ENCODE data around the gene DNM3. TPM values are rescaled to one million over a fixed set of nuclear protein-coding genes. Genes with fewer than 3 reads are reported as not detected.
A peak's percentile ranks its signal among the peaks of the same experiment; 100 is the strongest.

DNM3 gene
- polyA plus RNA-seq, 1 donor (not counting 4 experiments of a cell fraction or from before 2014, with no cell fraction given), result 2.0 TPM

- Histone ChIP-seq H3K9me1 (ENCODE audit: control insufficient read depth, extremely low read depth, insufficient read depth, low read length) (no peaks in the 10 kb centered on the region), H4K20me1 (ENCODE audit: control insufficient read depth, extremely low read depth, insufficient read depth, low read length) (no peaks in the 10 kb centered on the region), H3K9me3 (ENCODE audit: control insufficient read depth, low read depth, low read length) (no peaks in the 10 kb centered on the region), H3K27ac (ENCODE audit: control insufficient read depth, insufficient read depth, low read length) (no peak overlapping the region), H3K4me2 (ENCODE audit: control insufficient read depth, extremely low read depth, insufficient read depth, low read depth, low read length) (no peak overlapping the region), H2AFZ (ENCODE audit: control insufficient read depth, low read length) (peak overlapping the region; percentile 8), H3K4me1 (ENCODE audit: control insufficient read depth, extremely low read depth, insufficient read depth, low read length) (peaks cover 37% of the 10 kb centered on the region), H3K9ac (ENCODE audit: control insufficient read depth, extremely low read depth, insufficient read depth, low read length) (no peak overlapping the region), H3K27me3 (ENCODE audit: control insufficient read depth, extremely low read depth, insufficient read depth, low read length) (no peaks in the 10 kb centered on the region), H3K4me3 (ENCODE audit: control insufficient read depth in 2 of 3, extremely low read depth in 1 of 3, insufficient read depth in 2 of 3, low read depth in 1 of 3, low read length in 3 of 3) (no peak overlapping the region), H3K79me2 (ENCODE audit: control insufficient read depth, insufficient read depth, low read length) (no peaks in the 10 kb centered on the region), H3K36me3 (ENCODE audit: control insufficient read depth in 2 of 2, extremely low read depth in 1 of 2, insufficient read depth in 2 of 2, low read length in 2 of 2) (no peaks in the 10 kb centered on the region)
- no peak for FAIRE-seq
- TF ChIP-seq CTCF (optimal IDR thresholded peaks at IDR 0.05 in 1 of 3, IDR thresholded peaks at IDR 0.05 in 1 of 3, conservative IDR thresholded peaks at IDR 0.05 in 1 of 3; ENCODE audit: extremely low read depth in 1 of 3, insufficient read depth in 2 of 3, low read length in 3 of 3) (no peak), EZH2 (IDR thresholded peaks at IDR 0.05; ENCODE audit: low read length) (no peak)
- dilution Hi-C loops (cut with MboI; ENCODE audit: extremely low pct_ligation_motif_present, low sequenced_read_pairs), result no loop called here
- no peak for DNase-seq (ENCODE audit: low read depth, low spot score)
Observed at GRCh38 chr1:172145231-172145651, 303.9 kb downstream of the DNM3 start.

DNA sequence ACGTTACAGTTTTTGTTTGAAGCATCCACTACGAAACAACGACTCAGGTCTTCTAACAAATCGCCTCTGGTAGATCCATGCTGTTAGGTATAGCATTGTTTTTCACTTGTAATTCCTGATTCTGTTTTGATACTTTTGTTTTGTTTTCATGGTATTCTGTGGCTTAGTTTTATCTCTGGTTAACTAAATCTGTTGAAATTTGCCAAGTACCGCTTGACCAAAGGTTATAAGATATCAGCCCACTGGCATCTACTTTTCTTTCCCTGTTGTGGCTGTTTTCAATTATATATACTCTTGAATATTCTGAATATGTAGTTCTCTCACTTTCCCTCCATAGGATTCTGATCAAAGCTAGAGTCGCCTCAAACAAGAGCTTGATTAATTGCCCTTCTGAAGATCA is 304.4 kb downstream of the DNM3 start:
- no peak overlapping the region for H3K9ac ChIP-seq (ENCODE audit: control insufficient read depth, extremely low read depth, insufficient read depth, low read length)
- H3K27ac ChIP-seq (ENCODE audit: control insufficient read depth, insufficient read depth, low read length), result no peak overlapping the region
- TF ChIP-seq CTCF (optimal IDR thresholded peaks at IDR 0.05 in 1 of 3, IDR thresholded peaks at IDR 0.05 in 1 of 3, conservative IDR thresholded peaks at IDR 0.05 in 1 of 3; ENCODE audit: extremely low read depth in 1 of 3, insufficient read depth in 2 of 3, low read length in 3 of 3), result no peak
- TF ChIP-seq EZH2 (IDR thresholded peaks at IDR 0.05; ENCODE audit: low read length), result no peak
- no peaks in the 10 kb centered on the region for H3K9me3 ChIP-seq (ENCODE audit: control insufficient read depth, low read depth, low read length)
- no peaks in the 10 kb centered on the region for H3K9me1 ChIP-seq (ENCODE audit: control insufficient read depth, extremely low read depth, insufficient read depth, low read length)
- H4K20me1 ChIP-seq (ENCODE audit: control insufficient read depth, extremely low read depth, insufficient read depth, low read length), result no peaks in the 10 kb centered on the region
- dilution Hi-C loops (cut with MboI; ENCODE audit: extremely low pct_ligation_motif_present, low sequenced_read_pairs), result no loop called here
- no peak overlapping the region for H3K4me3 ChIP-seq (ENCODE audit: control insufficient read depth in 2 of 3, extremely low read depth in 1 of 3, insufficient read depth in 2 of 3, low read depth in 1 of 3, low read length in 3 of 3)
- H3K4me1 ChIP-seq (ENCODE audit: control insufficient read depth, extremely low read depth, insufficient read depth, low read length), result peaks cover 37% of the 10 kb centered on the region
- peak; percentile 61 for FAIRE-seq
- no peaks in the 10 kb centered on the region for H3K36me3 ChIP-seq (ENCODE audit: control insufficient read depth in 2 of 2, extremely low read depth in 1 of 2, insufficient read depth in 2 of 2, low read length in 2 of 2)
- H3K27me3 ChIP-seq (ENCODE audit: control insufficient read depth, extremely low read depth, insufficient read depth, low read length), result no peaks in the 10 kb centered on the region
- DNase-seq (ENCODE audit: low read depth, low spot score), result no peak
- H3K79me2 ChIP-seq (ENCODE audit: control insufficient read depth, insufficient read depth, low read length), result no peaks in the 10 kb centered on the region
- no peak overlapping the region for H2AFZ ChIP-seq (ENCODE audit: control insufficient read depth, low read length)
- H3K4me2 ChIP-seq (ENCODE audit: control insufficient read depth, extremely low read depth, insufficient read depth, low read depth, low read length), result no peak overlapping the region
